ENCODE results near the gene HNRNPH3. TPM values are rescaled to one million over a fixed set of nuclear protein-coding genes. Genes with fewer than 3 reads are reported as not detected.

The HNRNPH3 gene
- polyA plus RNA-seq, 1 donor from 2014 or later = 74.2 TPM

- H3K9me3 ChIP-seq (ENCODE audit: low read length) = no peaks in the 10 kb centered on the region
- peaks cover 7% of the 10 kb centered on the region for H3F3A ChIP-seq (ENCODE audit: insufficient read depth, low read length, poor library complexity, severe bottlenecking)
- peaks cover 15% of the 10 kb centered on the region for H3K36me3 ChIP-seq (ENCODE audit: insufficient read depth, low read length)
- H3K9ac ChIP-seq (ENCODE audit: low read length) = no peak overlapping the region
- H3K4me2 ChIP-seq (ENCODE audit: low read length) = no peak overlapping the region
- H3K9me2 ChIP-seq (ENCODE audit: insufficient read depth, low read length) = no peaks in the 10 kb centered on the region
- no peak overlapping the region for H2AFZ ChIP-seq (ENCODE audit: low read depth, low read length)
- H3K4me3 ChIP-seq (ENCODE audit: low read length) = no peak overlapping the region
- no peak overlapping the region for H3K27ac ChIP-seq (ENCODE audit: low read length)
- H4K20me1 ChIP-seq (ENCODE audit: insufficient read depth) = peaks cover 52% of the 10 kb centered on the region
- no peak for TF ChIP-seq REST (IDR thresholded peaks at IDR 0.05; ENCODE audit: borderline replicate concordance)
- no peak for TF ChIP-seq TAF1 (IDR thresholded peaks at IDR 0.05; ENCODE audit: low read depth)
- TF ChIP-seq RAD21 (conservative IDR thresholded peaks at IDR 0.05) = no peak
- no peak for TF ChIP-seq EZH2 (IDR thresholded peaks at IDR 0.05; ENCODE audit: borderline replicate concordance, insufficient read depth, low read length, poor library complexity, severe bottlenecking)
- TF ChIP-seq CTCF (IDR thresholded peaks at IDR 0.05; ENCODE audit: poor library complexity, severe bottlenecking) = no peak
- no peak for TF ChIP-seq SMC3 (conservative IDR thresholded peaks at IDR 0.05; ENCODE audit: poor library complexity)
- TF ChIP-seq MXI1 (conservative IDR thresholded peaks at IDR 0.05; ENCODE audit: poor library complexity, severe bottlenecking) = no peak
- TF ChIP-seq EP300 (conservative IDR thresholded peaks at IDR 0.05; ENCODE audit: poor library complexity, severe bottlenecking) = no peak
- TF ChIP-seq POLR2AphosphoS5 (IDR thresholded peaks at IDR 0.05) = no peak
- H3K27me3 ChIP-seq (ENCODE audit: insufficient read depth, low read depth, low read length) = no peaks in the 10 kb centered on the region
- H3K79me2 ChIP-seq (replicated peaks; ENCODE audit: insufficient read depth, low read length) = peaks cover 72% of the 10 kb centered on the region
Observed at GRCh38 chr10:68340358-68341080, 8.7 kb downstream of the HNRNPH3 start.

- Histone ChIP-seq H3K9ac (ENCODE audit: low read length) (no peak overlapping the region), H3K36me3 (ENCODE audit: insufficient read depth, low read length) (peaks cover 15% of the 10 kb centered on the region), H3K9me3 (ENCODE audit: low read length) (no peaks in the 10 kb centered on the region), H3K27me3 (ENCODE audit: insufficient read depth, low read depth, low read length) (no peaks in the 10 kb centered on the region), H3K4me3 (ENCODE audit: low read length) (no peak overlapping the region), H3F3A (ENCODE audit: insufficient read depth, low read length, poor library complexity, severe bottlenecking) (peaks cover 17% of the 10 kb centered on the region), H3K27ac (ENCODE audit: low read length) (no peak overlapping the region), H4K20me1 (ENCODE audit: insufficient read depth) (peaks cover 27% of the 10 kb centered on the region), H3K79me2 (replicated peaks; ENCODE audit: insufficient read depth, low read length) (peaks cover 47% of the 10 kb centered on the region), H2AFZ (ENCODE audit: low read depth, low read length) (no peak overlapping the region), H3K9me2 (ENCODE audit: insufficient read depth, low read length) (no peaks in the 10 kb centered on the region), H3K4me2 (ENCODE audit: low read length) (no peak overlapping the region)
- TF ChIP-seq SMC3 (conservative IDR thresholded peaks at IDR 0.05; ENCODE audit: poor library complexity) = no peak
Observed at GRCh38 chr10:68342909-68343516, 11.1 kb downstream of the HNRNPH3 start.

Data from neural cell (in vitro differentiated cells).